ENCODE data around the gene PLEKHJ1. TPM values are rescaled to one million over a fixed set of nuclear protein-coding genes. Genes with fewer than 3 reads are reported as not detected.

PLEKHJ1 gene
- total RNA-seq, 1 experiment from 2014 or later: 73.7 TPM

- H3K27ac ChIP-seq (ENCODE audit: low read depth, low read length, poor library complexity, severe bottlenecking): no peak overlapping the region
- H3K9me3 ChIP-seq (ENCODE audit: low read depth, low read length, poor library complexity, severe bottlenecking): no peaks in the 10 kb centered on the region
- no peak overlapping the region for H3K4me3 ChIP-seq (ENCODE audit: low read depth, low read length, poor library complexity, severe bottlenecking)
- intact Hi-C loops (cut with micrococcal nuclease; ENCODE audit: unreplicated experiment): no loop called here
- no peaks in the 10 kb centered on the region for H3K4me1 ChIP-seq (ENCODE audit: insufficient read depth, low read length, poor library complexity, severe bottlenecking)
- no peak for DNase-seq (ENCODE audit: low spot score)
- POLR2A ChIA-PET (ENCODE audit: low non-redundant PET): no interaction called here
- no TSS peak for BruUV-seq (replicated peaks)
- H3K36me3 ChIP-seq (ENCODE audit: insufficient read depth, low read length, poor library complexity, severe bottlenecking): peaks cover 16% of the 10 kb centered on the region
- H3K27me3 ChIP-seq (replicated peaks; ENCODE audit: insufficient read depth, low read depth, low read length, poor library complexity): no peaks in the 10 kb centered on the region
- TF ChIP-seq, protein P1, sequence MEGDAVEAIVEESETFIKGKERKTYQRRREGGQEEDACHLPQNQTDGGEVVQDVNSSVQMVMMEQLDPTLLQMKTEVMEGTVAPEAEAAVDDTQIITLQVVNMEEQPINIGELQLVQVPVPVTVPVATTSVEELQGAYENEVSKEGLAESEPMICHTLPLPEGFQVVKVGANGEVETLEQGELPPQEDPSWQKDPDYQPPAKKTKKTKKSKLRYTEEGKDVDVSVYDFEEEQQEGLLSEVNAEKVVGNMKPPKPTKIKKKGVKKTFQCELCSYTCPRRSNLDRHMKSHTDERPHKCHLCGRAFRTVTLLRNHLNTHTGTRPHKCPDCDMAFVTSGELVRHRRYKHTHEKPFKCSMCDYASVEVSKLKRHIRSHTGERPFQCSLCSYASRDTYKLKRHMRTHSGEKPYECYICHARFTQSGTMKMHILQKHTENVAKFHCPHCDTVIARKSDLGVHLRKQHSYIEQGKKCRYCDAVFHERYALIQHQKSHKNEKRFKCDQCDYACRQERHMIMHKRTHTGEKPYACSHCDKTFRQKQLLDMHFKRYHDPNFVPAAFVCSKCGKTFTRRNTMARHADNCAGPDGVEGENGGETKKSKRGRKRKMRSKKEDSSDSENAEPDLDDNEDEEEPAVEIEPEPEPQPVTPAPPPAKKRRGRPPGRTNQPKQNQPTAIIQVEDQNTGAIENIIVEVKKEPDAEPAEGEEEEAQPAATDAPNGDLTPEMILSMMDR (conservative IDR thresholded peaks at IDR 0.05; ENCODE audit: low read depth, low read length): peak; percentile 27; the same call in 1 of the 2 replicates
- no peak for TF ChIP-seq EZH2 (IDR thresholded peaks at IDR 0.05; ENCODE audit: borderline replicate concordance, low read depth, low read length, poor library complexity, severe bottlenecking)
- CTCF ChIA-PET: interaction anchor here (0.6 kb wide), 1 partner anchor 54 kb away, joined by 3 read pairs; no protein-coding TSS in a partner anchor
Measured at GRCh38 chr19:2199215-2199614, 36.9 kb downstream of the PLEKHJ1 start.

DNA sequence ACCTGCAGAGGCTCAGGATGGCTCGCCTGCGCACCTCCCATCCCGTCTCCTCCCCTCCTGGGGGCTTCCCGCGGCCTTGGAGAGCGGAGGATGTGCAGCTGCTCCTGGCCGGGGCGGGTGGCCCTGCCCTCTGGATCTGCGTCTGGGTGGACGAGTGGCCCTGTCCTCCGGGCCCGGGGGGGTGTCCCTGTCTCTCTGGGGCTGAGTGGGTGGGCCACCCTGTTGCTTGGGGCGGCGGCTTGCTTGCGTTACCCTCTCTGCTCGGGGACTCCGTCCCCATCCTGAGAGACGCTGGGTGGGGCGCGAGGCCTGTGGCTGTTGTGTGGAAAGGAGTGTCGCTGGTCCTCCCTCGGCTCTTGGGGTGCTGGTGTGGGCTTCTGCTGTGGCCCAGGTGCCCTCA, 37.8 kb downstream of the PLEKHJ1 start:
- ChIA-PET CTCF (no interaction called here), POLR2A (ENCODE audit: low non-redundant PET) (no interaction called here)
- intact Hi-C loops (cut with micrococcal nuclease; ENCODE audit: unreplicated experiment): no loop called here
- Histone ChIP-seq H3K4me3 (ENCODE audit: low read depth, low read length, poor library complexity, severe bottlenecking) (no peak overlapping the region), H3K36me3 (ENCODE audit: insufficient read depth, low read length, poor library complexity, severe bottlenecking) (peaks cover 21% of the 10 kb centered on the region), H3K27ac (ENCODE audit: low read depth, low read length, poor library complexity, severe bottlenecking) (no peak overlapping the region), H3K4me1 (ENCODE audit: insufficient read depth, low read length, poor library complexity, severe bottlenecking) (no peaks in the 10 kb centered on the region), H3K27me3 (replicated peaks; ENCODE audit: insufficient read depth, low read depth, low read length, poor library complexity) (no peaks in the 10 kb centered on the region), H3K9me3 (ENCODE audit: low read depth, low read length, poor library complexity, severe bottlenecking) (no peaks in the 10 kb centered on the region)
- no TSS peak for BruUV-seq (replicated peaks)
- DNase-seq (ENCODE audit: low spot score): no peak
- TF ChIP-seq, protein P1 (conservative IDR thresholded peaks at IDR 0.05; ENCODE audit: low read depth, low read length): no peak
- no peak for TF ChIP-seq EZH2 (IDR thresholded peaks at IDR 0.05; ENCODE audit: borderline replicate concordance, low read depth, low read length, poor library complexity, severe bottlenecking)

GRCh38 chr19:2197270-2197669, 38.9 kb downstream of the PLEKHJ1 start:
- intact Hi-C loops (cut with micrococcal nuclease; ENCODE audit: unreplicated experiment): no loop called here
- H3K27me3 ChIP-seq (replicated peaks; ENCODE audit: insufficient read depth, low read depth, low read length, poor library complexity): no peaks in the 10 kb centered on the region
- peaks cover 25% of the 10 kb centered on the region for H3K36me3 ChIP-seq (ENCODE audit: insufficient read depth, low read length, poor library complexity, severe bottlenecking)
- ChIA-PET CTCF (no interaction called here), POLR2A (ENCODE audit: low non-redundant PET) (no interaction called here)
- no peak overlapping the region for H3K4me3 ChIP-seq (ENCODE audit: low read depth, low read length, poor library complexity, severe bottlenecking)
- H3K27ac ChIP-seq (ENCODE audit: low read depth, low read length, poor library complexity, severe bottlenecking): no peak overlapping the region
- no peak for DNase-seq (ENCODE audit: low spot score)
- no peaks in the 10 kb centered on the region for H3K4me1 ChIP-seq (ENCODE audit: insufficient read depth, low read length, poor library complexity, severe bottlenecking)
- TF ChIP-seq EZH2 (IDR thresholded peaks at IDR 0.05; ENCODE audit: borderline replicate concordance, low read depth, low read length, poor library complexity, severe bottlenecking): no peak
- TF ChIP-seq, protein P1 (conservative IDR thresholded peaks at IDR 0.05; ENCODE audit: low read depth, low read length): no peak
- BruUV-seq (replicated peaks): no TSS peak
- H3K9me3 ChIP-seq (ENCODE audit: low read depth, low read length, poor library complexity, severe bottlenecking): no peaks in the 10 kb centered on the region
